ENCODE results near the gene STYXL2. TPM values are rescaled to one million over a fixed set of nuclear protein-coding genes. Genes with fewer than 3 reads are reported as not detected.

STYXL2 gene
- total RNA-seq, 1 experiment from 2014 or later, result not detected

DNA sequence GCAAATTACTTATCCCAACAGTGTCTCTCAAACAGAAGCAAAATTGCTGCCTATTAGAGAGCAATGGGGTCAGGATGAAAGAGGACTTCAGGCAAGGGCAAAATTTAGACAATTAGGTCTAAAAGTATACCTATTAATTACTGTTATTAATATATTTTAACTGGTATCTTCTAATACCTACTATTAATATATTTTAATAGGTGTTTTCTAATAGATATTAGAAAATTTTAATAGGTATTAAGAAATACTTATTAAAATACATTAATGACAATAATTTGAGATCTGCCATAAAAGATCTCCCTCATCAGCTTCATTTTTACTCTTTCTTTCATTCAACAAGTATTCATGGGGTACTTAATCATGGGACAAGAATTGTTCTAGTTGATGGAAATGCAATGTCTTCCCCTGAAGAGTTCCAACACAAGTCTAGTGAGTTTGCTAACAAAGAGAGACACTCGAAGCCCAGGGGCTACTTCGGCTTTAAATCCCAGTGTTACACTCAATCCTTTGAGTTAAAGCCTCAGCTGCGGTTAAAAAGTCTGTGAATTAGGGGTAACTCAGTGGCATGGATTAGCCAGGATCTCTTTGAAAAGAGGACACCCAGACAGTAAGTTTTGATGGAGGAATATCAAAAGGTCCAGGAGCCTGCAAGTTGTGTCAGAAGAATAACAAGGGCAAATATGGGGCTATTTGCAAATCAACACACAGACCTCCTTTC is 44.1 kb downstream of the STYXL2 start:
- Histone ChIP-seq H3K36me3 (ENCODE audit: control insufficient read depth, insufficient read depth, low read length) (no peaks in the 10 kb centered on the region), H3K9me3 (ENCODE audit: control insufficient read depth, insufficient read depth, low read depth, low read length) (no peaks in the 10 kb centered on the region), H3K27ac (ENCODE audit: low read length) (no peak overlapping the region), H3K4me1 (ENCODE audit: control insufficient read depth, insufficient read depth, low read length) (no peaks in the 10 kb centered on the region), H3K4me3 (ENCODE audit: low read depth in 2 of 2, low read length in 2 of 2) (no peak overlapping the region), H3K27me3 (ENCODE audit: control insufficient read depth, insufficient read depth, low read length) (peaks cover 7% of the 10 kb centered on the region)
- POLR2A ChIA-PET, result no interaction called here
- TF ChIP-seq, protein P1, sequence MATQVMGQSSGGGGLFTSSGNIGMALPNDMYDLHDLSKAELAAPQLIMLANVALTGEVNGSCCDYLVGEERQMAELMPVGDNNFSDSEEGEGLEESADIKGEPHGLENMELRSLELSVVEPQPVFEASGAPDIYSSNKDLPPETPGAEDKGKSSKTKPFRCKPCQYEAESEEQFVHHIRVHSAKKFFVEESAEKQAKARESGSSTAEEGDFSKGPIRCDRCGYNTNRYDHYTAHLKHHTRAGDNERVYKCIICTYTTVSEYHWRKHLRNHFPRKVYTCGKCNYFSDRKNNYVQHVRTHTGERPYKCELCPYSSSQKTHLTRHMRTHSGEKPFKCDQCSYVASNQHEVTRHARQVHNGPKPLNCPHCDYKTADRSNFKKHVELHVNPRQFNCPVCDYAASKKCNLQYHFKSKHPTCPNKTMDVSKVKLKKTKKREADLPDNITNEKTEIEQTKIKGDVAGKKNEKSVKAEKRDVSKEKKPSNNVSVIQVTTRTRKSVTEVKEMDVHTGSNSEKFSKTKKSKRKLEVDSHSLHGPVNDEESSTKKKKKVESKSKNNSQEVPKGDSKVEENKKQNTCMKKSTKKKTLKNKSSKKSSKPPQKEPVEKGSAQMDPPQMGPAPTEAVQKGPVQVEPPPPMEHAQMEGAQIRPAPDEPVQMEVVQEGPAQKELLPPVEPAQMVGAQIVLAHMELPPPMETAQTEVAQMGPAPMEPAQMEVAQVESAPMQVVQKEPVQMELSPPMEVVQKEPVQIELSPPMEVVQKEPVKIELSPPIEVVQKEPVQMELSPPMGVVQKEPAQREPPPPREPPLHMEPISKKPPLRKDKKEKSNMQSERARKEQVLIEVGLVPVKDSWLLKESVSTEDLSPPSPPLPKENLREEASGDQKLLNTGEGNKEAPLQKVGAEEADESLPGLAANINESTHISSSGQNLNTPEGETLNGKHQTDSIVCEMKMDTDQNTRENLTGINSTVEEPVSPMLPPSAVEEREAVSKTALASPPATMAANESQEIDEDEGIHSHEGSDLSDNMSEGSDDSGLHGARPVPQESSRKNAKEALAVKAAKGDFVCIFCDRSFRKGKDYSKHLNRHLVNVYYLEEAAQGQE (IDR thresholded peaks at IDR 0.05; ENCODE audit: insufficient read depth in 1 of 2, low read depth in 2 of 2, low read length in 1 of 2), result no peak
- TF ChIP-seq SIN3A (IDR thresholded peaks at IDR 0.05; ENCODE audit: borderline replicate concordance, insufficient read depth, low read depth, low read length) (no peak), POLR2AphosphoS5 (IDR thresholded peaks at IDR 0.05; ENCODE audit: low read depth, low read length) (no peak), TCF7L2 (IDR thresholded peaks at IDR 0.05; ENCODE audit: low read depth, low read length) (no peak)
- TF ChIP-seq, protein P2, sequence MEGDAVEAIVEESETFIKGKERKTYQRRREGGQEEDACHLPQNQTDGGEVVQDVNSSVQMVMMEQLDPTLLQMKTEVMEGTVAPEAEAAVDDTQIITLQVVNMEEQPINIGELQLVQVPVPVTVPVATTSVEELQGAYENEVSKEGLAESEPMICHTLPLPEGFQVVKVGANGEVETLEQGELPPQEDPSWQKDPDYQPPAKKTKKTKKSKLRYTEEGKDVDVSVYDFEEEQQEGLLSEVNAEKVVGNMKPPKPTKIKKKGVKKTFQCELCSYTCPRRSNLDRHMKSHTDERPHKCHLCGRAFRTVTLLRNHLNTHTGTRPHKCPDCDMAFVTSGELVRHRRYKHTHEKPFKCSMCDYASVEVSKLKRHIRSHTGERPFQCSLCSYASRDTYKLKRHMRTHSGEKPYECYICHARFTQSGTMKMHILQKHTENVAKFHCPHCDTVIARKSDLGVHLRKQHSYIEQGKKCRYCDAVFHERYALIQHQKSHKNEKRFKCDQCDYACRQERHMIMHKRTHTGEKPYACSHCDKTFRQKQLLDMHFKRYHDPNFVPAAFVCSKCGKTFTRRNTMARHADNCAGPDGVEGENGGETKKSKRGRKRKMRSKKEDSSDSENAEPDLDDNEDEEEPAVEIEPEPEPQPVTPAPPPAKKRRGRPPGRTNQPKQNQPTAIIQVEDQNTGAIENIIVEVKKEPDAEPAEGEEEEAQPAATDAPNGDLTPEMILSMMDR (IDR thresholded peaks at IDR 0.05), result no peak
- in situ Hi-C loops (cut with HindIII; ENCODE audit: low pct_unique_long_range_greater_than_20kb, low sequenced_read_pairs) (no loop called here), intact Hi-C loops (cut with micrococcal nuclease; ENCODE audit: unreplicated experiment) (no loop called here)
- no TSS peak for BruUV-seq (replicated peaks)
- no peak for ATAC-seq
- no peak for DNase-seq (ENCODE audit: low read depth, low spot score)
- CTCF ChIA-PET, result no interaction called here

GRCh38 chr1:167138703-167139102 is 44.8 kb downstream of the STYXL2 start:
- in situ Hi-C loops (cut with HindIII; ENCODE audit: low pct_unique_long_range_greater_than_20kb, low sequenced_read_pairs) (no loop called here), intact Hi-C loops (cut with micrococcal nuclease; ENCODE audit: unreplicated experiment) (no loop called here)
- Histone ChIP-seq H3K27me3 (ENCODE audit: control insufficient read depth, insufficient read depth, low read length) (peaks cover under 1% of the 10 kb centered on the region), H3K36me3 (ENCODE audit: control insufficient read depth, insufficient read depth, low read length) (no peaks in the 10 kb centered on the region), H3K27ac (ENCODE audit: low read length) (no peak overlapping the region), H3K4me1 (ENCODE audit: control insufficient read depth, insufficient read depth, low read length) (no peaks in the 10 kb centered on the region), H3K4me3 (ENCODE audit: low read depth in 2 of 2, low read length in 2 of 2) (no peak overlapping the region), H3K9me3 (ENCODE audit: control insufficient read depth, insufficient read depth, low read depth, low read length) (no peaks in the 10 kb centered on the region)
- BruUV-seq (replicated peaks), result no TSS peak
- no peak for DNase-seq (ENCODE audit: low read depth, low spot score)
- TF ChIP-seq, protein P1 (IDR thresholded peaks at IDR 0.05; ENCODE audit: insufficient read depth in 1 of 2, low read depth in 2 of 2, low read length in 1 of 2), result no peak
- TF ChIP-seq TCF7L2 (IDR thresholded peaks at IDR 0.05; ENCODE audit: low read depth, low read length) (no peak), POLR2AphosphoS5 (IDR thresholded peaks at IDR 0.05; ENCODE audit: low read depth, low read length) (no peak), SIN3A (IDR thresholded peaks at IDR 0.05; ENCODE audit: borderline replicate concordance, insufficient read depth, low read depth, low read length) (no peak)
- TF ChIP-seq, protein P2 (IDR thresholded peaks at IDR 0.05), result no peak
- ChIA-PET POLR2A (no interaction called here), CTCF (no interaction called here)
- ATAC-seq, result no peak

Data from Panc1 (cell line).